ENCODE results near the gene CKS2. TPM values are rescaled to one million over a fixed set of nuclear protein-coding genes. Genes with fewer than 3 reads are reported as not detected.

CKS2 gene
- total RNA-seq, 2 donors from 2014 or later = 4.1 to 4.3 TPM

GRCh38 chr9:89305868-89306267, 5.1 kb upstream of the CKS2 start:
- no peak for DNase-seq (ENCODE audit: low spot score)
- intact Hi-C loops (cut with DNase I) = no loop called here

DNA sequence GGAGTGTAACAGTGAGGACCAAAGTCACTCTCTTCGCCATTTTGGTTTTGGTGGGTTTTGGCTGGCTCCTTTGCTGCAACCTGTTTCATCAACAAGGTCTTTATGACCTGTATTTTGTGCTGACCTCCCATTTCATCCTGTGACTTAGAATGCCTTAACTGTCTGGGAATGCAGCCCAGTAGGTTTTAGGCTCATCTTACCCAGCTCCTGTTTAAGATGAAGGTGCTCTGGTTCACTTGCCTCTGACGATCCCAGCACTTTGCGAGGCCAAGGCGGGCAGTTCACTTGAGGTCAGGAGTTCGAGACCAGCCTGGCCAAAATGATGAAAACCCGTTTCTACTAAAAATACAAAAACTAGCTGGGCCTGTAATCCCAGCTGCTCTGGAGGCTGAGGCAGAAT, 1.8 kb upstream of the CKS2 start:
- intact Hi-C loops (cut with DNase I) = no loop called here
- DNase-seq (ENCODE audit: low spot score) = no peak

DNA sequence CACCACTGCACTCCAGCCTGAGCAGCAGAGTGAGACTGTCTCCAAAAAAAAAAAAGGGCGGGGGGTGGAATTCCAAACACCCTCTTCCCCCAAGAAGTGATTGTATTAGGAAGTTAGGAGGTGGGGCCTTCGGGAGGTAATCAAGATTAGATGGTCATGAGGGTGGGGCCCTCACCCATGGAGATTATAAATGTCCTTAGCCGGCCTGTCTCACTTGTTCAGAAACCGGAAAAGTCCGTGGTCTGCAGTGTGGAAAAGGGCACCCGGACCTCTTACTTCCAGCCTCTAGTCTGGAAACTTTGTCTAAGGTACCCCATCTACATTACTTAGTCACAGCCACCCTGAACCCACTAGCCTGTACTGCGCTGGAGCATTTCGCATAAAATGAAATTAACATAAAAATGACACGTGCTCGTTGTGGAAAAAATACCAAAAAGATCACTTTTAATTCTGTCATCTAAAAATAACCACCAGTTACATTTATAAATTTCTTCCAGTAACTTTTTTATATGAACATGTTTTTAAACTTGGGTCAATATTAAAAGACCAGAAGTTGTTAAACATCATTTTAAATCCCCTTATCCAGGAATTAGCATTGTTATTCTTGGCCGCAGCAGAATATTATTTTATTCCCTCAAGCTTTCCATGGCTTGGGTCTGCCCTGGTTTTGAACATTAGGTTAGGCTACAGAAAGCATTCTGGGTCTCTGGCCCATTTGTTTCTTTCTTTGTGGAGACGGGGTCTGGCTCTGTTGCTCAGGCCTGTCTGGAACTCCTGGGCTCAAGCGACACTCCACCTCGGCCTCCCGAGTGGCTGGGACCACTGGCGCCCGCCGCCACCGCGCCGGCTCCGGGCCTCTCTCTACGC, 1.2 kb upstream of the CKS2 start:
- DNase-seq (ENCODE audit: low spot score) = no peak
- intact Hi-C loops (cut with DNase I) = no loop called here

DNA sequence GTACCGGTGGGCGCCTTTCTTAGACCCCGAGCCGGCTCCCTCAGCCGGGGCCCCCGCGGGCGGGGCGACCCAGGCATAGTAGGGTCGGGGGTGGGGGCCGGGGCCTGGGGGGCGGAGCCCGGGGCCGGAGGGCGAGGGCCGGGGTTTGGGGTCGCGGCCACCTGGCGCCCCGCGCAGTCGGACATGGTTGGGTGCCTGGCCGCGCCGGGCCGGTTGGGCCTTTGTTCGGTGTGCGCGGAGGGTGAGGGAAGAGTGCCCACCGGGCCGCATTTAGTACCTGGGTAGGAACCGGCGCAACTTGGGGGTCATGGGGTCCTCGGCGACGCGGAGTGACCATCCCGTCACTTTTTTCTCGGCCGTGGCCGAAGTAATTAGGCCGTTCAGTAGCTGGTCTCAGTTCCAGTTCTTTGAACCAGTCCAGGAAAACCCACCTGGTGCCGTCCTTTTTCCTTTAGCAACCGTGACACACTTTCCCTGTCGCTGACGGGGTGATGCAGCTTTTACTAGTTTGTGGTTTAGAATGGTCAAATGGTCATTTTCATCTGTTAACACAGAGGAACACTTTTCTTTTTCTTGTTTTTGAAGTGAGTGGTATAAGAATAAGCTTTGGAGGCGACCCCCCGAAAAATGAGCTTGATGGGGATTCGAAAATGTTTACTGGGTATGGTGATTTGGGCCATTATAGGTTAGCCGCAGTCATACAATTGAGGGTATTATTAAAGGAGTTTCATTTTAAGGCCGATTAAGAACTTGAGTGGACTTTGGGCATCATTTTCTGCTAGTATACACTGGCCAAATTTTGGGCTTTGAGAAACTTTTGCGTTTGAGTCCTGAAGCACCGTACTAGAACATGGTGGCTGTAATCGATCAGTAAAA, 589 bp downstream of the CKS2 start:
- intact Hi-C loops (cut with DNase I) = no loop called here
- peak; percentile 84 for DNase-seq (ENCODE audit: low spot score)

GRCh38 chr9:89312222-89312571, 1.2 kb downstream of the CKS2 start:
- intact Hi-C loops (cut with DNase I) = no loop called here
- DNase-seq (ENCODE audit: low spot score) = no peak

GRCh38 chr9:89313842-89314241, 2.8 kb downstream of the CKS2 start:
- DNase-seq (ENCODE audit: low spot score) = no peak
- intact Hi-C loops (cut with DNase I) = no loop called here

- intact Hi-C loops (cut with DNase I) = no loop called here
- DNase-seq (ENCODE audit: low spot score) = no peak
Measured at GRCh38 chr9:89314955-89315354, 4.0 kb downstream of the CKS2 start.

DNA sequence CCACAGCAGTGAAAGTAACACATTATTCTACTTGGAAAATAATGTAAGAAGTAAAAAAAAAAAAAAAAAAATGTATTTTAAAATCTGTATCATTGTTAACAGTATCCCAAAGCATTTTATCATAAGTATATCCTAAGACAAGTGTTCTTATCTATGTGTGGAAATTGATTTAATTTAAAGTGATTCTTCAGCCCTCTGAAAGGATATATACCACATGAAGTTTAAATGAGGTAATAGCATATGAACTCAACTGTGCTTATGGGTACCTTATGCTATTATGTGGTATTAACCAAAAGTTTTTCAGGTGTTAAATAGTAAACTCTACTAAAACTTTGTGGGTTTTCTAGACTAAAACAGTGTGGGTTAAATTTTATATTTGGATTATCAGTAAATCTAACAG, 4.5 kb downstream of the CKS2 start:
- DNase-seq (ENCODE audit: low spot score) = no peak
- intact Hi-C loops (cut with DNase I) = no loop called here

DNA sequence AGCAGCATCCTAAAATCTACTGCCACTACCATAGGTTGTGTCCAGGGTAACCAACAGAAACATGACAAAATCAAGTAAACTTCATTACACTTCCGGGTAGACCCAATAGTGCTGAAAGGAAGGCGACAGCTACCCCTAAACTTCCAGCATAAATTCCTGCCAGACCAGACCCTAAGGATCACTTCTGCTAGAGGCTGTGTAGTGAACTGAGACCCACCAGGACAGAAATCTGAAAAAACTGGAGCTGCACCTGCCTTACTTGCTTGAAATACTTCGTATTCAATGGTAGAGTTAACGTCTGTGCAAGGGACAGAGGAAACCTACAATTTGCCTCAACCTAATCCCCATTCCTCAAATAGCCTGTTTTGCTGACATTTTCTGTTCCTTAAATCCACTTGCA, 6.3 kb downstream of the CKS2 start:
- DNase-seq (ENCODE audit: low spot score) = no peak
- intact Hi-C loops (cut with DNase I) = no loop called here

DNA sequence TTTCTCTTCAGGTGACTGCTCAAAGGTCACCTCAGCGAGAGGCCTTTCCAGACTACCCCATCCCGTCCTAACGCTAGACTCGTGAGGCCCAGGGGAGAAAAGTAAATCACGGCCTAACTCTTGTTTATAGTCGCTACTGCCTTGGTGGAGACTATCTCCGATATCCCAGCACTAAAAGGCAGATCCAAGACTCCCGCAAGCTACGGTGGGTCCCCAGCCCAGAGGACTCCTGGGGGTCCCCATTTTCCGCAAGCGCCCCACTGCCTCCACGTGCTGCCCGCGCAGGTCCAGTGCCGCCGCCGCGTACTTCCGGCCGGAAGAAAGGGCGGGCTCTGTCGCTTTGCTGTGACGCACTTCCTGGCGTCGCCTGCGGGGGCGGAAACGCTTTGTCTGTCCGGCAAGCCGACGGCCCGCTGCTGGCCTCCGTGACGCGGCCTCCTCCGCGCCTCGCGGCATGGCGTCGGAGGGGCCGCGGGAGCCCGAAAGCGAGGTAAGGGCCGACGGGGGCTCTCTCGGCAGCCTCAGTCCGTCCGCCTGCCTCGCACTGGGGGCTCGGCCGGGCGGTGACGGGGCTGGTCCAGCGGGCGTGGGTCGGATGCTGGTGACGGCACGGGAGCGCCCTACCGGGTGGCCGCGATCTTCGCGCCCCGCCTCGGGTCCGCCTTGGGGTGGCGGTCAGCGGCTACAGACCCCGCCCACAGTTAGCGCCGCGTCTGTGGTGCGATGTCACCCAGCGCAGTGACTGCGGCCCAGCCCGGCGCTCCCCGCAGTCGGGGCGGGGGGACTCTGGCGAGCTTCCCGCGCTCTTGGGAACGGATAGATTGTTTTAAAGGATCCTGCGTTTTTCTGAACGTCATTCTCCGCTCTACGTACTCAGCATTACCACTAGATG, 7.4 kb downstream of the CKS2 start, which contains the start of gene SECISBP2:
SECISBP2 (plus strand) TSS at position 378 of the 892 bp plus-strand sequence; CDS start at position 455, 77 bp downstream.
- intact Hi-C loops (cut with DNase I) = no loop called here
- peak; percentile 99 for DNase-seq (ENCODE audit: low spot score)

- DNase-seq (ENCODE audit: low spot score) = no peak
- intact Hi-C loops (cut with DNase I) = no loop called here
Measured at GRCh38 chr9:89319015-89319905, 8.3 kb downstream of the CKS2 start.

DNA sequence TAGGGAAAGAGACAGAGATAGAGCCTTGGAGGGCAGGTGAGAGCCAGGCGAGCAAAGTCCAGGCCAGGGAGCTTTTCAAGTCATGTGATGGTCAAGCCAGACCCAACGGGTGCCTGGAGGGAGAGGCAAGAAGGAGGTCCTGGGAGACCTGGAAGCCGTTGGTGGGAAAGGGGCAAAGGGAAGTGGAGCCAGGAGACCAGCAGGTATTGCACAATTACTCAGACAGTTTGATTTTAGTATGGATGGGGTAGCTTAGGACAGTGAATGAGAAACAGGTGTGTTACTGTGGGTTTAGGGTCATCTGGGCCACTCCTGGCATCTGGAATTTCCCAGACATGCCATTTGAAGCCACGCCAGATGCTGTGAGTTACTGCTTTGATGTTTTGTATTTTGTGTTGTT, 12.4 kb downstream of the CKS2 start:
- intact Hi-C loops (cut with DNase I) = loop anchor here in 1 of 2 donors (10.0 kb wide), 1 partner anchor 231 kb away; no protein-coding TSS in a partner anchor
- DNase-seq (ENCODE audit: low spot score) = no peak

DNA sequence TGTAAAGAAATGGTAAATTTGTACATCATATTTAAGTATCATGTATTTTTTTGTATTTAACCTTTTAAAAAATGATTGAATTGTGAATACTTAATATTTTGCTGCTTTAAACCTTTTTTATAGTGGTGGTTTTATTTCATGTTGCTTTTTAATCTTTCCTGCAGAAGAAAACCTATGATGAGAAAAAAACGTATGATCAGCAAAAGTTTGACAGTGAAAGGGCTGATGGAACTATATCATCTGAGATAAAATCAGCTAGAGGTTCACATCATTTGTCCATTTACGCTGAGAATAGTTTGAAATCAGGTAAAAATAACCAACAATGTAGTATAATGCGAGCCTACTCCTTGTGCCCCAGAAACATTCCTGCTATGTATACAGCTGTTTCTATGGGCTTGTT, 14.7 kb downstream of the CKS2 start:
- DNase-seq (ENCODE audit: low spot score) = no peak
- intact Hi-C loops (cut with DNase I) = loop anchor here in 1 of 2 donors (10.0 kb wide), 1 partner anchor 229 kb away; no protein-coding TSS in a partner anchor

DNA sequence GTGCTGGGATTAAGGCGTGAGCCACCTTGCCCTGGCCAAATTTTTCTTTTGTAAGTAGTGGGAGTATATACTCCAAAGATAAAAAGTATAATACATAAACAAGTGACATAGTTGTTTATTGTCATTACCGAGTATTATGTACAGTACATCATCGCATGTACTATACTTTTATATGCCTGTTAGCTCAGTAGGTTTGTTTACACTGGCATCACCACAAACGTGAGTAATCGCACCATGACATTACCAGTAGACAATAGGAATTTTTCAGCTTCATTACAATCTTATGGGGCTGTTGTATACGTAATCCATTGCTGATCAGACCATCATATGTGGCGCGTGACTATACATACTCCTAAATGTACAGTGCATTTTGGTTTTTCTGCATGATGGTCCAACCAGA, 17.1 kb downstream of the CKS2 start:
- DNase-seq (ENCODE audit: low spot score) = no peak
- intact Hi-C loops (cut with DNase I) = loop anchor here in 1 of 2 donors (10.0 kb wide), 1 partner anchor 227 kb away; no protein-coding TSS in a partner anchor

DNA sequence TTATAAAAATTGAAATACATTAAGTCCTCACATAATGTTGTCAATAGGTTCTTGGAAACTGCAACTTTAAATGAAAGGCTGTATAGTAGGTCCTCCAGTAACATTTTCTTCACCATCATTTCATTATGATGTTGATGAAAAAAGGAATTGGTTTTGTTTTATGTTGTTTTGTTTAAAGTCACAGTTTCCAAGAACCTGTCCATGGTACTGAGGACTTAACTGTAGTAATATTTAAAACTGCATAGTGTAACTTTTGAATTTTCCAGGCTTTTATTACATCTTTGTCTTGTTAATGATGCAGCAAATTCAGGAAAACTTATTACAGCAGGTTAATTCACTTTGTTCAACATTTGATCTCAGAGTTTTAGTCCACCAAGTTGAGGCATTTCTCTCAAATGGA, 18.9 kb downstream of the CKS2 start:
- DNase-seq (ENCODE audit: low spot score) = no peak
- intact Hi-C loops (cut with DNase I) = loop anchor here in 1 of 2 donors (10.0 kb wide), 1 partner anchor 225 kb away; no protein-coding TSS in a partner anchor

GRCh38 chr9:89330513-89330912, 19.5 kb downstream of the CKS2 start:
- no peak for DNase-seq (ENCODE audit: low spot score)
- intact Hi-C loops (cut with DNase I) = no loop called here

GRCh38 chr9:89339807-89340206, 28.8 kb downstream of the CKS2 start:
- intact Hi-C loops (cut with DNase I) = no loop called here
- DNase-seq (ENCODE audit: low spot score) = no peak

DNA sequence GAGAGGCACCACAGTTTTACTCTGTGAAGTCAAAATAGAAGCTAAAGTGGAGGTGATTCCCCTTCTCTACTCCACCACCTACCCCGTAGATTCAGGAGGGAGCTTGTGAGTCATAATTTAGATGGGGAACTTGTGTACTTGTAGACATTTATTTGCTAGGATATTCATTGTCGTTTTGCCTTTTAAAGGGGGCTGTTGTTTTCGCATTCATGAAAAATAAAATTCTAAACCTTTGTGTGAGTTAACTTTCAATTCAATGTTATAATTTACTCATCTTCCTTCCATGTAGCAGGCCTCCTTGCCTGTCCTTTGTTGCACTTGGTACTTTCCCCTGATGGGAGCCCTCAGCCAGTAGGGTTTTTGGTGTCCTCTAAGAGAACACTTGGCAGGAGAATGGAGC, 29.3 kb downstream of the CKS2 start:
- DNase-seq (ENCODE audit: low spot score) = no peak
- intact Hi-C loops (cut with DNase I) = no loop called here
